Astrocyte (in vitro differentiated cells and primary cell): ENCODE data around the gene ADNP2. TPM values are rescaled to one million over a fixed set of nuclear protein-coding genes. Genes with fewer than 3 reads are reported as not detected.

Experiments used
- DNase-seq: peaks from one replicate; pipeline ENCODE4 v3.0.0-alpha.2; 2010; ENCODE audit warnings: low read depth
- FAIRE-seq: peaks from 2 replicates; lab custom pipeline; 2011; peaks lifted over from hg19 to GRCh38; lab: Jason Lieb, UNC
- H2AFZ ChIP-seq: 2 replicates; pipeline ENCODE4 v1.6.0; 2012; ENCODE audit warnings: low read depth, low read length, inconsistent platforms
- H3K27ac ChIP-seq: 2 replicates; pipeline ENCODE4 v1.5.1; 2011; ENCODE audit warnings: low read depth, low read length, inconsistent platforms
- H3K27me3 ChIP-seq: 2 replicates; pipeline ENCODE4 v1.6.0; 2011; ENCODE audit warnings: low read length, inconsistent platforms; ENCODE audit not compliant: insufficient read depth
- H3K36me3 ChIP-seq: 2 replicates; pipeline ENCODE4 v1.5.1; 2011; ENCODE audit warnings: low read length, inconsistent platforms; ENCODE audit not compliant: insufficient read depth
- H3K4me1 ChIP-seq: 2 replicates; pipeline ENCODE4 v1.5.1; 2011; ENCODE audit warnings: low read length, inconsistent platforms; ENCODE audit not compliant: insufficient read depth
- H3K4me2 ChIP-seq: 2 replicates; pipeline ENCODE4 v1.6.0; 2012; ENCODE audit warnings: low read length, inconsistent platforms
- H3K4me3 ChIP-seq: 2 replicates; pipeline ENCODE4 v1.5.1; 2011; ENCODE audit warnings: low read depth, mild to moderate bottlenecking, low read length, inconsistent platforms; ENCODE audit not compliant: insufficient read depth
- H3K79me2 ChIP-seq: 2 replicates; pipeline ENCODE4 v1.6.0; 2012; ENCODE audit warnings: mild to moderate bottlenecking, low read length, inconsistent platforms; ENCODE audit not compliant: insufficient read depth
- H3K9ac ChIP-seq: 2 replicates; pipeline ENCODE4 v1.6.0; 2012; ENCODE audit warnings: mild to moderate bottlenecking, low read length, inconsistent platforms
- H3K9me3 ChIP-seq: 2 replicates; pipeline ENCODE4 v1.5.1; 2012; ENCODE audit warnings: low read depth, mild to moderate bottlenecking, low read length, inconsistent platforms; ENCODE audit not compliant: insufficient read depth
- H4K20me1 ChIP-seq: 2 replicates; pipeline ENCODE4 v1.6.0; 2012; ENCODE audit warnings: low read length, inconsistent platforms; ENCODE audit not compliant: insufficient read depth
- H3K27ac Mint-ChIP-seq: one replicate; pipeline ENCODE4 v1.8.0; 2021; ENCODE audit warnings: mild to moderate bottlenecking, mixed read lengths; ENCODE audit not compliant: unreplicated experiment
- H3K27me3 Mint-ChIP-seq: one replicate; pipeline ENCODE4 v1.8.0; 2021; ENCODE audit warnings: low read depth, mixed read lengths; ENCODE audit not compliant: unreplicated experiment
- H3K36me3 Mint-ChIP-seq: one replicate; pipeline ENCODE4 v1.8.0; 2021; ENCODE audit warnings: low read depth, mixed read lengths; ENCODE audit not compliant: unreplicated experiment
- H3K4me1 Mint-ChIP-seq: one replicate; pipeline ENCODE4 v1.8.0; 2021; ENCODE audit warnings: low read depth, mixed read lengths; ENCODE audit not compliant: unreplicated experiment
- H3K4me3 Mint-ChIP-seq: one replicate; pipeline ENCODE4 v1.8.0; 2021; ENCODE audit warnings: mild to moderate bottlenecking, moderate library complexity, mixed read lengths; ENCODE audit not compliant: unreplicated experiment
- H3K9me3 Mint-ChIP-seq: one replicate; pipeline ENCODE4 v1.8.0; 2021; ENCODE audit warnings: mild to moderate bottlenecking, mixed read lengths; ENCODE audit not compliant: unreplicated experiment
- CTCF ChIP-seq: IDR thresholded peaks from 2 replicates; pipeline ENCODE4 v1.5.1; 2011; ENCODE audit warnings: low read depth, mild to moderate bottlenecking, inconsistent platforms, low read length, moderate library complexity; ENCODE audit not compliant: insufficient read depth
- EZH2 ChIP-seq: IDR thresholded peaks from 2 replicates; pipeline ENCODE4 v1.6.1; 2012; ENCODE audit warnings: mild to moderate bottlenecking, low read length, inconsistent platforms; ENCODE audit not compliant: insufficient read depth
- total RNA-seq: library from RNA; stranded (reverse); gene quantifications from 2 replicates; pipeline ENCODE4 v1.2.1, GENCODE V29; 2021

Gene ADNP2
- total RNA-seq, 1 donor from 2014 or later = 20.5 TPM

GRCh38 chr18:80167931-80168330 is 58.9 kb downstream of the ADNP2 start:
- TF ChIP-seq EZH2 (no peak), CTCF (no peak)

GRCh38 chr18:80168346-80168745 is 59.3 kb downstream of the ADNP2 start:
- Histone ChIP-seq H3K4me2 (no peak overlapping the region), H4K20me1 (no peaks in the 10 kb centered on the region), H3K9me3 (no peaks in the 10 kb centered on the region), H3K4me3 (no peak overlapping the region), H3K9ac (no peak overlapping the region), H3K27me3 (no peaks in the 10 kb centered on the region), H3K4me1 (no peaks in the 10 kb centered on the region), H3K79me2 (no peaks in the 10 kb centered on the region), H3K36me3 (no peaks in the 10 kb centered on the region), H3K27ac (no peak overlapping the region), H2AFZ (no peak overlapping the region)
- H3K9me3 Mint-ChIP-seq = peaks cover 16% of the 10 kb centered on the region
- no peak overlapping the region for H3K4me3 Mint-ChIP-seq
- TF ChIP-seq CTCF (no peak), EZH2 (no peak)
- H3K27ac Mint-ChIP-seq = no peak overlapping the region
- H3K27me3 Mint-ChIP-seq = no peaks in the 10 kb centered on the region
- no peak for FAIRE-seq
- DNase-seq = no peak
- peaks cover 27% of the 10 kb centered on the region for H3K4me1 Mint-ChIP-seq
- H3K36me3 Mint-ChIP-seq = peaks cover 29% of the 10 kb centered on the region

More at GRCh38 chr18:80167931-80168330, 58.9 kb downstream of the ADNP2 start:
- H3K27me3 ChIP-seq = no peaks in the 10 kb centered on the region
- no peaks in the 10 kb centered on the region for H3K4me1 ChIP-seq
- no peak overlapping the region for H3K27ac ChIP-seq
- no peak overlapping the region for H3K4me3 ChIP-seq
- DNase-seq (no peak), FAIRE-seq (no peak)
- no peaks in the 10 kb centered on the region for H4K20me1 ChIP-seq
- no peaks in the 10 kb centered on the region for H3K36me3 ChIP-seq
- no peaks in the 10 kb centered on the region for H3K9me3 ChIP-seq
- H3K79me2 ChIP-seq = no peaks in the 10 kb centered on the region
- peaks cover 30% of the 10 kb centered on the region for H3K36me3 Mint-ChIP-seq
- H3K27me3 Mint-ChIP-seq = no peaks in the 10 kb centered on the region
- H2AFZ ChIP-seq = no peak overlapping the region
- peaks cover 27% of the 10 kb centered on the region for H3K4me1 Mint-ChIP-seq
- H3K4me3 Mint-ChIP-seq = no peak overlapping the region
- peaks cover 16% of the 10 kb centered on the region for H3K9me3 Mint-ChIP-seq
- H3K9ac ChIP-seq = no peak overlapping the region
- H3K27ac Mint-ChIP-seq = no peak overlapping the region
- H3K4me2 ChIP-seq = no peak overlapping the region

- Histone ChIP-seq H3K27ac (no peak overlapping the region), H3K4me1 (no peaks in the 10 kb centered on the region), H3K27me3 (no peaks in the 10 kb centered on the region), H3K79me2 (no peaks in the 10 kb centered on the region), H3K4me3 (no peak overlapping the region), H3K4me2 (no peak overlapping the region), H2AFZ (no peak overlapping the region), H3K36me3 (no peaks in the 10 kb centered on the region), H3K9ac (no peak overlapping the region), H4K20me1 (no peaks in the 10 kb centered on the region), H3K9me3 (no peaks in the 10 kb centered on the region)
- DNase-seq (no peak), FAIRE-seq (no peak)
- Mint-ChIP-seq H3K4me1 (peaks cover 27% of the 10 kb centered on the region), H3K27ac (no peak overlapping the region), H3K4me3 (peak overlapping the region; percentile 22), H3K9me3 (peaks cover 13% of the 10 kb centered on the region), H3K36me3 (peaks cover 23% of the 10 kb centered on the region), H3K27me3 (no peaks in the 10 kb centered on the region)
- TF ChIP-seq CTCF (no peak), EZH2 (no peak)
Measured at GRCh38 chr18:80168982-80169381, 59.9 kb downstream of the ADNP2 start.
